Measurements from ENCODE around the gene DIP2C.
"Not testable (repeated sequence)": the region's sequence is repeated elsewhere in the genome, so short reads cannot be mapped to it uniquely, and the experiment has no call there.

DIP2C gene

DNA sequence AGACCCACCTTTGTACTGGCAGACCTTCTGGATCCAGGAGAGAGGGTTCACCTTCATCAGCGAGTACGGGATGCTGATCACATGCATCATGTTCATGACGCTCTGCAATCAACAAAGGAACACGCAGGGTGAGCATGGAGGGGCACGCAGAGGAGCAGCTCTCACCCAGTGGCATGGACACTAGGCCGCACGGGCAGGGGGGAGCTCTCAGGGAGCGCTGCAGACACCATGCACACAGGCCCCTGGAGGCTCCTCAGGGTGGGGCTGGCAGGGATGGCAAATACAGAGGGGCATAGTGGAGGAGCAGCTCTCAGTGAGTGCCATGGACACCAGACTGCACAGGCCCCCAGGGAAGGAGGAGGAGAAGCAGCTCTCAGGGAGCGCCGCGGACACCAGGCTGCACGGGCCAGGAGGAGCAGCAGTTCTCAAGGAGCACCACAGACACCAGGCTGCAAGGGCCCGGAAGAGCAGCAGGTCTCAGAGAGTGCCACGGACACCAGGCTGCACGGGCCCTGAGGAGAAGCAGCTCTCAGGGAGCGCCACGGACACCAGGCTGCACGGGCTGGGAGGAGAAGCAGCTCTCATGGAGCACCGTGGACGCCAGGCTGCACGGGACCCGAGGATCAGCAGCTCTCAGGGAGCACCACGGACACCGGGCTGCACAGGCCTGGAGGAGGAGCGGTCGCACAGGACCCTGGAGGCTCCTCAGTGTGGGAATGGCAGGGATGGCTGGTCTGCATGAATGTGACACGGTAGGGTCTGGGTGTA, 304.7 kb downstream of the DIP2C start:
- DNase-seq: no peak

DNA sequence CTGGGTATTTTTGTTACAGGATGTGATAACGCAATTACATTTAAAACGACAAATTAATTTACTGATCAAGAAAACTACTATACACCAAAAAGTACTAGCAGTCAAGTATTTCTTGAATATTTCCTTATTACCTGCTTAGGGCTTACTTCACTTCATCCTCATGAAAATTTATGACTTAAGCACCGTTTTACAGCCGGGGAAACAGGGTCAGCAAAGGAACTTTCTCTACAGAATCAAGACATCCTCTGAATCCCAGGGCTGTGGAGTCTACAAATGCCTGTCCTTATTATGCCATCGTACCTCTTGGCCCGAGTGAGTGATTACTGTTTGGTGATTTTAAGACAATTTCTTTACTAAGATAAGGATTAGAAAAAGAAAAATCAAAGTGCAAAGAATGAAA, 305.9 kb downstream of the DIP2C start:
- DNase-seq: no peak

DNA sequence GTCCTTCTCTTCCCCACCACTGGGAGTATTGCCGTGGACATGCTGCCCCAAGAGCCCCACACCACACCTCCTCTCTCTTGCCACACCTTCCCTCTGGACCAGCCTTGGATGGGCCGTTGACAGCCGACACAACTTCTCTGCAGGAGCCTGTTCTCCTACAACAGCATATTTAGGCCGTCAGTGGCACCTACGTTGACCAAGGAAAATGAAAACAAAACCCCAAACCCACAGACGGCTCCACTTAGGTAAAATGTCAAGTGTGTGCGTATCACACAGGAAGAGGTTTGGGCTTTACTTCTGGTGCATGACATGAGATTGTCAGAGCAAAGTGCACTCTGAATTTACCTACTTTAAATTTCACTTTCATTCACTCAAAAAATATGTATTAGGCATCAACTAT, 307.7 kb downstream of the DIP2C start:
- DNase-seq: no peak

DNA sequence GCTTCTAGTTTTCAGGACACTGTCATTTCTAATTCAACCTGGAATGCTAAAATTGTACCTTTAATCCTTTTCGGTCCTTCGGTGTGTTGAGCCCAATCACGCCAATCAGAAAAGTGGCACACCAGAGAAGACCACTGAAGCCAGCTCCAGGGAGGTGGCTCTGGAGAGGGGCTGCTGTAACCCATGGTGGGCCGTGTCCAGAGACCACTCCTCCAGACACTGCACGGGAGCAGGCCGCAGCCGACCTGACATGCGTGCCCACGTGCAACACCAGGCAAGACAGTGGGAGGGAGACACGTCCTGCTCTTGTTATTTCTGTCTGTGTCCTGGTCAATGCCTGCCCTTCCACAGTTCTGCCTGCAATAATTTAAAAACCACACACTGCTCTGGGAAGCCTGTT, 308.1 kb downstream of the DIP2C start:
- no peak for DNase-seq

DNA sequence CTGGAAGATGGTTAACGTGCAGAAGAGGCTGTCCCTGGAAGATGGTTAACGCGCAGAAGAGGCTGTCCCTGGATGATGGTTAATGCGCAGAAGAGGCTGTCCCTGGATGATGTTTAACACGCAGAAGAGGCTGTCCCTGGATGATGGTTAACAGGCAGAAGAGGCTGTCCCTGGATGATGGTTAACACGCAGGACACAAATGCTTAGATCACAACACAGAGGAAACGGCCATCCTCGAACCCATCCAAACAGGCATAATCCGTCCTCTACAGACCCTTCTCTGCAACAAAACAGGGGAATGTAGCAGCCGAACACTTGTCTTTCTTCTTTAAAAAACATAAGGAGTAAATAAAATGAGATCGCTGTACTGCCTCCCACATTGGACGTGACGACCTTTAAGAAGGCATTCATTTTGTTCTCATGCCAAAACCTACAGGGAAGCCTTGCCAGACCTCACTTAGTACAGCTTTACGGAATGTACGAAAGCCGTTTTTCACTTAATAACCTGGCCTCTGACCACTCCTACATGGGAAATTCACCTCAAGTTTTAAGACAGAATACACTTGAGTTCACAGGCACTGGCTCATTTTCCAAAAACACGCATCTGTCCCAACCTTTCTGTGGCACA, 309.0 kb downstream of the DIP2C start:
- DNase-seq: no peak

DNA sequence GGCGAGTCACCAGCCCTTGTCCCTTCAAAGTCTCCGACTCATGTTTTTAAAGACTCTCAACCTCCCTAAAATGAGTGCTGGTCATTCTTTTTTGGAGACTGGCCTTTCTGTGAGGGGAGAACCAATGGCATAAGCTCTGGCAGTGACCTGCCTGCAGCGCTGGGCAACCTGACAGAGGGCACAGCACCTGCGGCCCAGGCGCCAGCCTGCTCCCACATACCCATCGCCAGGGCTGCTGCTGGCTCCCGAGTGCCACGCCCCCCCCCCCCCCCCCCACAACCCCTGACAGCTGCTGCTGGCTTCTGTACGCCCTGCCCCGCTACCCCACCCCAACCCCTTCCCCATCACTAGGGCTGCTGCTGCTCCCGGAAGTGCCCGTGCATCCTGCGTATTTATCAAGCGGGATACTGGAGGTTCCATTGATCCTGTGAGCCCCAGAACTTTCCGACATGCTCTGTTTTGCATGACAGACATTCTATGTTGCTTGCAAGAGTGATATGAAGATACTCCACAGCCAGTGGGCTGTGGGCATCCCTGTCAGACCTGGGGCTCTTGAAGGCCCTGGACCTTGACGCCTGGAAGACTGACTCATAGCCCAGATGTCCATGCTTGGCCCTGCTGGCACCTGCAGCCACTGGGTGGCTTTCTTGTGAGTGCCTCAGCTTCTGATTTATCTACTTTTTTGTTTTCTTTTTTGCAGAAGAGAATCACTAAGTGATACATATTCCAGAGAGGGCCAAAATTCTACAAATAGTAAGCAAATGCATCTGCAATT, 310.4 kb downstream of the DIP2C start:
- no peak for DNase-seq

DNA sequence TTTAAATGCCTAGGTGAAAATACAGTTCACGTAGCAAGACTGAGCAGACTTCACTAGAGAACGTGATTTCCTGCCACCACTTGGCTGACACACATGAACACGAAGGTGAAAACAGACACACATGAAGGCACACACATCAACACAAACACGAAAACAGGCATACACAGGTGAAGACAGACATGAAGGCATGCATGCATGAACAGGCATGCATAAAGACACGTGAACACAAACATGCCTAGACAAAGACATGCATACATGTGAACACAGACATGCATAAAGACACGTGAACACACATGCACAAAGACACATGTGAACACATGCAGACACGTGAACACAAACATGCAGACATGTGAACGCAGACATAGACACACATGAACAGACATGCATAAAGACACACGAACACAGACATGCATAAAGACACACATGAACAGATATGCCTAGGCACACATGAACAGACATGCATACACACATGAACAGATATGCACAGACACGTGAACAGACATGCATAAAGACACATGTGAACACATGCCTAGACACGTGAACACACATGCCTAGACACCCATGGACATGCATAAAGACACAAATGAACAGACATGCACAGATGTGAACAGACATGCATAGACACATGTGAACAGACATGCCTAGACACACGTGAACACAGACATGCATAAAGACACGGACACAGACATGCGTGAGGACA, 311.1 kb downstream of the DIP2C start:
- no peak for DNase-seq

DNA sequence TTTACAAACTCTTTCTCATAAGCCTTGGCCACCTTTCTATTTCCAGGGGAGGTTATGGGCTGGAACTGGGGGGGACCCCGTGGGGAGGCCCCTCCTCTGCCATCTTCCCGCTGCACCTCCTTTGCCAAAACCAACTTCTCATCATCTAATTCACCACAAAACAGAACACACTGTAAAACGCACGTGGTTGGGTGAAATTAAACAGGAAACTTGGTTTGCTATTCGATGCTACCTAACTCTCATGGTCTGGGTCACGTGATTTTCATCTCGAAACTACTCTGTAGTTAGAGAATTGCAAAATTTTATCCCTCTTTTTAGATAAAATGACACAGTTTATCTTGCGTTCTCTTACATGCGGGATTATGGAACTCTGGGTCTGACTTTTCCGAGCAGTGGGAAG, 312.2 kb downstream of the DIP2C start:
- no peak for DNase-seq

DNA sequence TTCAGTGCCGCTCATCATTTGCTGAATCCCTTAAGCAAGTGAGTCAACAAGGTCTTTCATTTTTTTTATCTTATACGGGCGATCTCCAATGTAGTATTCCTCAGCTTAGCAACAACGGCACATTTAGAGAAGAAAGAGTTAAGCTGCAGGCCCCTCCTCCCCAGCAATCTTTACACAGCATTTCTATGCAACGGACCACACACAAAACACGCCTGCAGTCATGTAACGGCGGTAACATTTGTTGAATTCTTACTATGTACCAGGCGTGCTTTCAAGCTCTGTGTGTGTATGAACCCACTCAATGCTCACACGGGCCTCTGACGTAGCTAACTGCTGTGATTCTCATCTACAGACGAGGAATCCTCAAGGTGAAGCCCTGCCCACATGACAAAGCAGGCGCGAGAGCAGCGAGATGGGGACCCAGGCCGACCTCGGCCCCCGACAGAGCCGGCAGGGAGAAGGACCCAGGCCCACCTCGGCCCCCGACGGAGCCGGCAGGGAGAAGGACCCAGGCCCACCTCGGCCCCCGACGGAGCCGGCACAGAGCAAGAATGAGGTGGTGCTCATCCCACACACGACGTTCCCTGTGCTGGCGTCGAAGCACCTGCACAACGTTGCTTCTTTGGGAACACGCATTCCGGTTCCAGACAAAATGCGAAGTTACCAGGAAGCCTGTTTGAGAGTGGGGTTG, 313.5 kb downstream of the DIP2C start:
- no peak for DNase-seq

DNA sequence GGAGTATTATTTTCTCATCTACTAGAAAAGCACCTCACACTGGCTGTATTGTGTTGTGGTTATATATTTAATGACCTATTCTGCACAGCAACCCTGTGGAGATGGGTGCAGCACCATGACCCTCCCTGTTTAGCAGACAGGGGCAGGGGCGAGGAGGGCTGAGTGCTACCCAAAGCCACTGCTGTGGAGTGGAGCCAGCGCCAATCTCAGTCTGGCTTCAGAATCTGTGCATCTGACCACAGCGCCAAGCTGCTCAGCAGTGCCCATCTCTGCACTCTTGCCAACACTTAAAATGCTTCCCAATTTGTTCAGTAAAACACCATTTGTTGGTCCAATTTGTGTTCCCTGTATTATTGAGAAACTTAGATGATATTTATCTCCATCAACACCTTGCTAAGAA, 315.1 kb downstream of the DIP2C start:
- no peak for DNase-seq

DNA sequence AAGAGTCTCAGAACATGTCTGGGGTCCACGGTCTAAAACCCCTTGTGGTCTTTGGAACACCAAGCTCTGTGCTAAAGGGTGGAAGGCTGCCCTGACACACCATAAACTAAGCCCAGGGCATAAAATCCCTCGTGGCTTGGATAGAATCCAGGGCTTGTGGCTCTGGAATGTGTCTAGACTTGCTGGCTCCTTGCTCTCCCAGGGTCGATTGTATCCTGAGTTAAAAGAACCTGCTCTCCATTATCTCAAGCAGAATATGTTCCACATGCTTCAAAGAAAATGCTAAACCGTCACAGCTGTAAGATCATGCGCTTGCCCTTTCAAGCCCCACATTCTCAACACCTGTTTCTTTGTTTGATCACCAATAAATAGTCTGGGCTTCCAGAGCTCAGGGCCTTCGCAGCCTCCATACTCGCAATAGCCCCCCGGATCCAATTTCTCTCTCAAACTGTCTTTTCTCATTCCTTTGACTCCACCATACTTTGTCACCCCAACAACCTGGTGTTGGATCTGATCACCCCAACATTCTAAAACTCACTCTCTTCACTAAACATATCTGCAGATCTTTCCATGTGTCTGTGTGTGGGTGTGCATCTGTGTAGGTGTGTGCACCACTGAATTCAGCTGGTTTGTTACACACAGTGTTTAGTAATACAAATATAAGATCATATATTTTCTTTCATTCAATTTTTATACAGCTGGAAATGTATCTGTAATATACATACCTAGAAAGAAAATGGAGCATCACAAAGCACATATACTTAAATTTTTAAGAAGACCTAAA, 315.8 kb downstream of the DIP2C start:
- DNase-seq: no peak

DNA sequence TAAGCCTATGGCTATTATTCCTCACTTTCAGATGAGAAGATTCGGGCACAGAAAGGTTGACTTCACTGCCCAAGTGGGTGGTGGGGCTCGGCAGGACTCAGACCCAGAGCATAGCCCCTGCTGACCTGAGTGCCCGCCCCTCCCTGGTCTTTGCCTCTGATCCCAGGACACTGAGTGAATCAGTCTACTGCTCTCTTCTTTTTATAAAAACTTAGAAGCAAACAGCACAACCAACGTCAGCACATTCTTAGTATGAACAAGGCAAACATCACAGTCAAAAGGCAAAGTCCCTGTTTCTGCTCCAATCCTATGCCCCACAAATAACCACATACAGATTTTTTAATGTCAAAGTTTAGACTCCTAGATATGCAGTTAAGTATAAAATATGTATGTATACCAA, 316.5 kb downstream of the DIP2C start:
- DNase-seq: no peak

DNA sequence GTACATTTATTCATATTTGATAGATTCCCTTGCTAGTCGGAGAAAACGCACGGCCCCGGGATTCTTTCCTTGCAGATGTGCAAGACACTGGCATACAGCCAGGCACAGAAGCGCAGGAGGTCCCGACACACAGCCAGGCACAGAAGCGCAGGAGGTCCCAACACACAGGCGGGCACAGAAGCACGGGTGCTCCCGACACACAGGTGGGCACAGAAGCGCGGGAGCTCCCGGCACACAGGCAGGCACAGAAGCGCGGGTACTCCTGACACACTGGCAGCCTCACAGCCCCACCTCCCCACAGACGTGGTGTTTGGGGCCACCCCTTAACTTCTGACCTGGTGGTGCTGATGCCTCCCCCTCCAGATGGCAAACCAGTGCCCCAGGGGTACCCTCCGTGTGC, 316.9 kb downstream of the DIP2C start:
- no peak for DNase-seq

DNA sequence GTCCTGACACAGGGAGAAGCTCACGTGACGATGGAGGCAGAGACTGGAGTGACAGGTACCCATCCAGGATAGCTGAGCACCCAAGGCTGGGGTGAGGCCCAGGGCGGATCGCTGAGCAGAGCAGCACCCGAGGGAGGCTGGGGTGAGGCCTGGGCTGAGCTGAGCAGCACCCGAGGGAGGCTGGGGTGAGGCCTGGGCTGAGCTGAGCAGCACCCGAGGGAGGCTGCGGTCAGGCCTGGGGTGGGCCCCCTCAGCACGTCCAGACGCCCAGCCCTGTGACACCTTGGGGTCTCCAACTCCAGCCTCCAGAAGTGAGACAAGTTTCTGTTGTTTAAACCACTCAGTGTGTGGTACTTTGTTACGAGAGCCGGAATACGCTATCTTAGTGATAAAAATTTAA, 318.0 kb downstream of the DIP2C start:
- no peak for DNase-seq

DNA sequence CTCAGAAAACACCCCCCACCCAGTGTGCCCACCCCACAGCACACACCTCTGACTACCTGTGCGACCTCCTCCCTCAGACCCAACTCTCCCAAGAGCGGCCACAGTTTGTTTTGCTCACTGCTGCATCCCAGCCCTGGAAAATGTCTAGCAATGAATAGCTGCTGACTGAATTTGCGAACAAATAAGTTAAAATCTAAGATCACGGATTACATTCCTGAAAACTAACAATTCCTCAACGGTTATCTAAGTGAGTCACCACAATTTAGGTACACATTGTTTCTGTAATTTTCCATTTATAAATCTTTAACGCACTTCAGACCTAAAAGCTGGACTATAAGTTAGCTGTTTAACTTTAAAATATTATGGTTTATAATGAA, 319.0 kb downstream of the DIP2C start:
- no peak for DNase-seq

DNA sequence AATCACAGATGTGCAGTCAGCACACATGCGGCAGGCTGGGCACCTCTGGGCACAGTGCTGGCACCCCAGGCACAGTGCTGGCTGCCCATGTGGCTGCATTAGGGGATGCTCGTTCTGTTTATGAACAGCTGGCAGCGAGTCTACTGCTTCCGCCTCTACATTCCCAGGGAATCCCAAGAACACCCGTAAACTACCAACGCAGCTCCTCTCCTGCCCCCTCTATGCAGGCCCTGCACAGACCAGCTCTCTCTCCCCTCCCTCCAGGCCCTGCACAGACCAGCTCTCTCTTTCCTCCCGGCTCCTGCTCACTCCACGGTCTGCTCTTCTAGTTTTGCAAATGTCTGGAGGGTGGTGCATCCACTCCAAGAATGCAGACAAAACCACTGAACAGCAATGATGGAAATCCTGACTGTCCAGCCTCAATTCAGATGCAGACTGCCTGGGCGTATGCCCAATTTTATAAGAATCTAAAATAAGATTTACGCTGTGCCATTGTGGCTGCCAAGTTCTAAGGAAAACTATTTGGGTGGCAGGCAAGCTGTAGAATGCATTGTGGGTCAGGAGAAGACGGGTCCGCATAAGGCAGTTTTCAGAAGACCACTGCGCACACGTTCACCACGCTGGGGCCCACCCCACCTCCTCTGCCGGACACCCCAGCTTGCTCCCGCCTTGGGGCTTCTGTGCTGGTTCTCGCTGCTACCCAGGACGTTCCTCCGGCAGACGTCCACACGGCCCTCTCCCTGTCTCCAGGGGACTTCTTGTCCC, 319.6 kb downstream of the DIP2C start:
- no peak for DNase-seq

DNA sequence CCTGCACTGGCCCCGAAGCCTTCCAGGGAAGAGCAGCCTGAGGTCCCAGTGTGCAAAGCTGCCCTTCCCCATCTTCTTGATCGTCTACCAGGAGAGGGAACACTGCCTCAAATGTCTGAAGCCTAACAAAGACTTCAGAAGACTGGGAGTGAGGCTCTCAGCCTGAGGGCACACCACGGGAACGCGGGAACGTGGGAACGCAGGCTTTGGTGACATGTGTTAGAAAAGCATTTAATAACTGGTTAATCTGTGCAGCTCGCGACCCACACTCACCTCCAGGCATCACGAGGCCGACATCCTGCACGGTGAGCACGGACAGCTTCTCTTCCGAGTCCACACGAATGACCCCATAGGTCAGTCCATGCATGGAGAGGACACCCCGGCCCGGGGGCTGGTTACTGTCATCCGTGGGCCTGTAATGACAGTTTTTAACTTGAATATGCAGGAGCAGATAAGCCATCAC, 320.2 kb downstream of the DIP2C start:
- no peak for DNase-seq

DNA sequence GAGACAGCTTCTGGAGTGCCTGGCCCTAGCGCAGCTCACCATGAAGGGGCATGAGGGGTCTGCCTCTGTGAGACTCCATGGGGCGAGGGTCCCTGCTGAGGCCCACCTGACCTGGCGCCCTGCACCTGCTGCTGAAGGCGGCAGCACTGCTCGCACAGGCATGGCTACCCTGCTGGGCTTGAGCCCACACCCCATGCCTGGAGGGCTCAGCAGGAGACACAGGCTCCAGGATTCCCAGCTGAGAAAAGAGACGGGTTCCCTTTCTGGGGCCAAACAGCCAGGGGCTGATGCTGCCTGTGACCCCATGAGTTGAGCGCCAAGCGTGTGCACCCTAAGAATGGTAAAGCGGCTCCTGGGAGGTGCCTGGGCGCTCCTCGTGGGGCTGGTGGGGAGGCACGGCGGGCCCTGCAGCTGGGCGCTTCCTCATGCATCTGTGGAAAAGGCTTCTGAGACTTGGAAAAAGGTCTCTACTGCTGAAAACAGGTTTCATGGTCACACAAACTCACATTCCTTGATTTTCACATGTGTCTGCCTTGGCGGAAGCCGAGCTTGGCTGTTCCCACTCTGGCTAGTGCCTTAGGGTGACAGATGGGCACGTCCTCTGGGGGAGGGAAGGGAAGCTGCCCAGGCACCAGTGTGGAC, 320.8 kb downstream of the DIP2C start:
- no peak for DNase-seq

DNA sequence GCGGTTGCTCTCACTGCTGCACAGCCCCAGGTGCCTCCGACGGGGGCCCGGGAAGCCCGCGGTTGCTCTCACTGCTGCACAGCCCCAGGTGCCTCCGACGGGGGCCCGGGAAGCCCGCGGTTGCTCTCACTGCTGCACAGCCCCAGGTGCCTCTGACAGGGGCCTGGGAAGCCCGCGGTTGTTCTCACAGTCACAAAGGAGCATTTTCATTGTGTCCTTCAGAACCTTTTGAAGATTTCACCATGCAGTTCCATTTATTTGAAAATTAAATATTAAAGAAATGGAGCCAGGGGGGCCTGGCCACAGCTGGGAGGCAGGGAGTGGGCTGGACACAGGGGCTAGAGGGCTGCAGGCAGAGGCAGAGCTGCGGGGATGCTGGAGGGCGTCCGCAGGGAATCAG, 321.4 kb downstream of the DIP2C start:
- DNase-seq: not testable (repeated sequence)

DNA sequence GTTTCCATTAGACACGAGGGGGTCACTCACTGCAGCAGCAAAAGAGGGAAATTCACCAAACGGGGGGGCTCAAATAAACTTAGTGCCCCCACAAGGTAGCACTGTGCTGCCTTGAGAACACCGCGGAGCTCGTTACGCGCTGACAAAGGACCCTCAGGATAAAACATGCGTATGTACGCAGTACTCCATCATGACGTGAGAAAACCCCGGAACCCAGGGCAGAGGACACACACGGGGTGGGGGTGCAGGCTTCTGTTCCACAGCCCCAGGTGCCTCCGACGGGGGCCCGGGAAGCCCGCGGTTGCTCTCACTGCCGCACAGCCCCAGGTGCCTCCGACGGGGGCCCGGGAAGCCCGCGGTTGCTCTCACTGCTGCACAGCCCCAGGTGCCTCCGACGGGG, 321.8 kb downstream of the DIP2C start:
- DNase-seq: no peak

DNA sequence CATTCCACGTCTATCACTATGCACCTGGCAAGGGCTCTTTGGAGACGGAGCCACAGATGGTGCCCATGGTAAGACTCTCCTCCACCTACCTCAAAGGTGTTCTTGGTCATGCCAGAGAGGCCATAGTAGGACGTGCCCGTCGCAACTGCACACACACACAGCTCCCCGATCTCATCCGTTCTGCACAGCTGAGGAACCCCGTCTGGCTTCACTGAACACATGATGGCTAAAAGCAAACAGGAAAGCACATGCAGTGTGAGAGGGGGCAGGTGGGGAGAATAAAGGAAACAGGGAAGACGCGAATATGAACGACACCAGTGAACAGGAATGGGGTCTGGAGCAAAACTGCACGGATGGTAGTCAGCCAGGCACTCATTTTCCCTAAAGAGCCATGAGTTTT, 323.3 kb downstream of the DIP2C start:
- no peak for DNase-seq

Measured in activated T-cell treated with anti-CD3 and anti-CD28 coated beads, Interleukin-2, amount 50 U/mL, for 1 hour (primary cell).